ENCODE results near the gene PLXNC1.

- TF ChIP-seq CTCF (conservative IDR thresholded peaks at IDR 0.05 in 1 of 2, IDR thresholded peaks at IDR 0.05 in 1 of 2; ENCODE audit: extremely low read depth in 1 of 2, insufficient read depth in 1 of 2, low read depth in 1 of 2, low read length in 2 of 2) (peak in 1 of 2 donors; percentile 6), EZH2 (IDR thresholded peaks at IDR 0.05; ENCODE audit: borderline replicate concordance, low read length) (no peak)
Measured at GRCh38 chr12:94198469-94198868, 50.1 kb downstream of the PLXNC1 start.

All from mammary epithelial cell (primary cell).